Sciatic nerve (tissue), 2 donors: ENCODE results near the gene SMIM44. TPM values are rescaled to one million over a fixed set of nuclear protein-coding genes. Genes with fewer than 3 reads are reported as not detected.

Source experiments
- ATAC-seq: fragments of 200-7000 bp; cut with Tn5 transposase; one replicate; pipeline ENCODE4 v1.9.1; 2020; ENCODE audit warnings: mild to moderate bottlenecking, moderate library complexity
- DNase-seq: peaks from one replicate; pipeline ENCODE4 v3.0.0-alpha.2; 2020; ENCODE audit warnings: low spot score
- intact Hi-C: fragments of 100-400 bp; cut with DNase I; formaldehyde crosslinking; loops from one replicate; pipeline ENCODE4 v1.14.2; 2022
- total RNA-seq: library from RNA; stranded (reverse); fragmentation: NEBNext Ultra II Directional; extraction: Animal tissue kit (Norgen Biotek cat#: 25700); gene quantifications from one replicate; pipeline ENCODE4 v1.2.1, GENCODE V29; 2021
- donor health status: DM: no; HTN: no; CAD: no.
- donor health status: DM: no; HTN: no; CAD: no.

The SMIM44 gene
- total RNA-seq, 1 donor from 2014 or later, result not detected

GRCh38 chr19:3505598-3506383 is 22.6 kb upstream of the SMIM44 start, which contains the start of gene FZR1:
Gene FZR1 (plus strand): TSS chr19:3506311. CDS start chr19:3522990, 16,679 bp downstream.
- DNase-seq (peak; percentile 99), ATAC-seq (peak; percentile 98)
- intact Hi-C loops, result no loop called here

GRCh38 chr19:3504735-3505134 is 21.5 kb upstream of the SMIM44 start:
- DNase-seq, result no peak
- no peak for ATAC-seq
- intact Hi-C loops, result no loop called here

- DNase-seq, result no peak
- no peak for ATAC-seq
- intact Hi-C loops, result no loop called here
Observed at GRCh38 chr19:3503036-3503572, 19.9 kb upstream of the SMIM44 start.

GRCh38 chr19:3501780-3502179 is 18.5 kb upstream of the SMIM44 start:
- ATAC-seq (no peak), DNase-seq (no peak)
- intact Hi-C loops, result no loop called here

- DNase-seq (peak; percentile 97), ATAC-seq (peak; percentile 97)
- intact Hi-C loops, result no loop called here
Observed at GRCh38 chr19:3500429-3501101, 17.3 kb upstream of the SMIM44 start, which contains the start of gene DOHH. Gene DOHH (minus strand): TSS chr19:3500674. CDS start chr19:3496814, 3,860 bp downstream.

GRCh38 chr19:3499738-3500428 is 16.6 kb upstream of the SMIM44 start:
- ATAC-seq, result no peak

GRCh38 chr19:3497757-3498520 is 14.7 kb upstream of the SMIM44 start:
- DNase-seq, result no peak
- intact Hi-C loops, result no loop called here
- ATAC-seq, result no peak

More at GRCh38 chr19:3499738-3500428, 16.6 kb upstream of the SMIM44 start:
- intact Hi-C loops, result no loop called here
- no peak for DNase-seq

GRCh38 chr19:3496392-3497273 is 13.4 kb upstream of the SMIM44 start:
- intact Hi-C loops, result no loop called here
- DNase-seq (no peak), ATAC-seq (no peak)

GRCh38 chr19:3494559-3494958 is 11.3 kb upstream of the SMIM44 start:
- DNase-seq, result no peak

GRCh38 chr19:3494051-3494450 is 10.8 kb upstream of the SMIM44 start:
- intact Hi-C loops, result no loop called here
- ATAC-seq, result peak; percentile 55
- DNase-seq, result no peak

More at GRCh38 chr19:3494559-3494958, 11.3 kb upstream of the SMIM44 start:
- ATAC-seq, result no peak
- intact Hi-C loops, result no loop called here

GRCh38 chr19:3493651-3494050 is 10.4 kb upstream of the SMIM44 start:
- intact Hi-C loops, result no loop called here
- ATAC-seq (no peak), DNase-seq (no peak)

- no peak for ATAC-seq
- intact Hi-C loops, result no loop called here
- no peak for DNase-seq
Observed at GRCh38 chr19:3492919-3493318, 9.7 kb upstream of the SMIM44 start.

- no peak for ATAC-seq
- no peak for DNase-seq
- intact Hi-C loops, result no loop called here
Observed at GRCh38 chr19:3492131-3492839, 9.0 kb upstream of the SMIM44 start.

GRCh38 chr19:3491396-3492119 is 8.3 kb upstream of the SMIM44 start:
- DNase-seq (no peak), ATAC-seq (no peak)
- intact Hi-C loops, result no loop called here

- DNase-seq, result no peak
- no peak for ATAC-seq
- intact Hi-C loops, result no loop called here
Observed at GRCh38 chr19:3482507-3483225, 575 bp downstream of the SMIM44 start.
